ENCODE results near the gene CTLA4.
A peak's percentile ranks its signal among the peaks of the same experiment; 100 is the strongest.

The CTLA4 gene

GRCh38 chr2:203893401-203893800, 25.8 kb downstream of the CTLA4 start:
- H2BK5ac ChIP-seq (ENCODE audit: low read depth, low read length, poor library complexity): no peak overlapping the region
- no peak overlapping the region for H2AK5ac ChIP-seq (ENCODE audit: low read length)
- H3K79me1 ChIP-seq (ENCODE audit: low read length): no peaks in the 10 kb centered on the region

DNA sequence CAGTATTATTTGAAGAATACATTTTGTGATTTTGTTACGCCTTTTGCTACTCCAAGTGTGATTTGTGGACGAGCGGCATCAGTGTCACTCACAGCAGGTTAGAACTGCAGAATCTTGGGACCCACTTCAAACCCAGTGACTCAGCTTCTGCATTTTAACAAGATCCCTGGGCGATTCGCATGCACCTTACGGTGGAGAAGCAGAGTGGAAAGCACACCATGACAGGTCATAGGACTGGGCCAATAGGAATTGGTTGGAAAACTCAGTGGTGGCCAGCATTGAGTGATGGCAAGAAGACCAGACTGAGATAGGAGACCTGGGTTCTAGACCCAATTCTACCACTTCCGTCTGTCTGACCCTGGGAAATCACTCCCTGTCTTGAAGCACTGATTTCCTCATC, 26.3 kb downstream of the CTLA4 start:
- Histone ChIP-seq H3K79me1 (ENCODE audit: low read length) (no peaks in the 10 kb centered on the region), H3K27ac (ENCODE audit: low read depth, low read length) (no peak overlapping the region), H3K27me3 (ENCODE audit: insufficient read depth, low read length) (no peaks in the 10 kb centered on the region), H4K12ac (ENCODE audit: low read depth, low read length) (no peak overlapping the region), H3K4ac (ENCODE audit: low read depth, low read length) (no peak overlapping the region), H2BK120ac (ENCODE audit: insufficient read depth, low read length, poor library complexity) (no peak overlapping the region), H3K4me2 (ENCODE audit: low read length) (no peak overlapping the region), H4K8ac (ENCODE audit: low read depth, low read length) (no peak overlapping the region), H3K18ac (ENCODE audit: low read length) (no peak overlapping the region), H3K23ac (ENCODE audit: low read length) (no peak overlapping the region), H3K79me2 (ENCODE audit: control insufficient read depth, insufficient read depth, low read length, poor library complexity) (no peaks in the 10 kb centered on the region), H2BK12ac (ENCODE audit: low read length) (no peak overlapping the region), H3K4me3 (ENCODE audit: low read depth, low read length) (no peak overlapping the region), H2AFZ (ENCODE audit: insufficient read depth, low read length, poor library complexity) (no peak overlapping the region), H4K91ac (ENCODE audit: low read depth, low read length) (no peak overlapping the region), H3K14ac (ENCODE audit: low read length) (no peak overlapping the region), H2BK5ac (ENCODE audit: low read depth, low read length, poor library complexity) (no peak overlapping the region), H3K4me1 (ENCODE audit: control insufficient read depth in 1 of 2, insufficient read depth in 2 of 2, low read length in 2 of 2) (peaks cover 2 to 3% of the 10 kb centered on the region in 2 experiments), H3K9ac (ENCODE audit: low read length) (no peak overlapping the region), H2AK5ac (ENCODE audit: low read length) (no peak overlapping the region), H3K36me3 (ENCODE audit: control insufficient read depth in 1 of 2, insufficient read depth in 2 of 2, low read length in 2 of 2) (no peaks in the 10 kb centered on the region), H3K9me3 (ENCODE audit: insufficient read depth, low read depth, low read length) (peaks cover 1% of the 10 kb centered on the region)
- peak in 1 of 2 donors; percentile 36 for DNase-seq
- WGBS (ENCODE audit: extremely low coverage, insufficient coverage, insufficient read length): no CpG with 5 or more reads among the region's 7 CpGs

More at GRCh38 chr2:203893401-203893800, 25.8 kb downstream of the CTLA4 start:
- Histone ChIP-seq H4K8ac (ENCODE audit: low read depth, low read length) (no peak overlapping the region), H3K4ac (ENCODE audit: low read depth, low read length) (no peak overlapping the region), H2AFZ (ENCODE audit: insufficient read depth, low read length, poor library complexity) (no peak overlapping the region), H3K4me2 (ENCODE audit: low read length) (no peak overlapping the region), H3K27ac (ENCODE audit: low read depth, low read length) (no peak overlapping the region), H3K27me3 (ENCODE audit: insufficient read depth, low read length) (no peaks in the 10 kb centered on the region), H2BK120ac (ENCODE audit: insufficient read depth, low read length, poor library complexity) (no peak overlapping the region), H3K4me1 (ENCODE audit: control insufficient read depth in 1 of 2, insufficient read depth in 2 of 2, low read length in 2 of 2) (peaks cover 2 to 3% of the 10 kb centered on the region in 2 experiments), H2BK12ac (ENCODE audit: low read length) (no peak overlapping the region), H3K79me2 (ENCODE audit: control insufficient read depth, insufficient read depth, low read length, poor library complexity) (no peaks in the 10 kb centered on the region), H3K23ac (ENCODE audit: low read length) (no peak overlapping the region), H4K12ac (ENCODE audit: low read depth, low read length) (no peak overlapping the region), H3K9ac (ENCODE audit: low read length) (no peak overlapping the region), H3K14ac (ENCODE audit: low read length) (no peak overlapping the region), H3K18ac (ENCODE audit: low read length) (no peak overlapping the region), H3K36me3 (ENCODE audit: control insufficient read depth in 1 of 2, insufficient read depth in 2 of 2, low read length in 2 of 2) (no peaks in the 10 kb centered on the region), H4K91ac (ENCODE audit: low read depth, low read length) (no peak overlapping the region), H3K9me3 (ENCODE audit: insufficient read depth, low read depth, low read length) (peaks cover 1% of the 10 kb centered on the region), H3K4me3 (ENCODE audit: low read depth, low read length) (no peak overlapping the region)
- peak in 1 of 2 donors; percentile 26 for DNase-seq

DNA sequence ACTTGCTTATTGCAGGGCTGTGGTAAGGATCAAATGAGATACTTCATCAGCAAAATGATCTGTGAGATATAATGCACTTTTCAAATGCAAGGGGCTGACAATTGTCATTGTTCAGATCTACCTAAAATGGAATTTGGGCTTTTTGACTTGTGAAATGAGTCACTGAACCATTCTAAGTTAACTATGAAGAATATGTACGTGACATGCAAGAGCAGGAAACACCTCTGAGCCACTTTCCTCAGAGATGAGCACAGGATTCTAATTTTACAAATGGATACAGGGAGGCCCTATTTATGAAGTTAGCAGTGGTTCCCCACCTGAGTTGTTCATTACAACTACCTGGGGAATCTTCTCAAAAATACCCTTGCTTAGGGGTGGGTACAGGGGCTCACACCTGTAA, 26.7 kb downstream of the CTLA4 start:
- Histone ChIP-seq H2BK5ac (ENCODE audit: low read depth, low read length, poor library complexity) (no peak overlapping the region), H3K36me3 (ENCODE audit: control insufficient read depth in 1 of 2, insufficient read depth in 2 of 2, low read length in 2 of 2) (no peaks in the 10 kb centered on the region), H3K14ac (ENCODE audit: low read length) (no peak overlapping the region), H2BK12ac (ENCODE audit: low read length) (no peak overlapping the region), H3K9me3 (ENCODE audit: insufficient read depth, low read depth, low read length) (peaks cover 1% of the 10 kb centered on the region), H3K4me3 (ENCODE audit: low read depth, low read length) (no peak overlapping the region), H3K4ac (ENCODE audit: low read depth, low read length) (no peak overlapping the region), H3K27me3 (ENCODE audit: insufficient read depth, low read length) (no peaks in the 10 kb centered on the region), H3K27ac (ENCODE audit: low read depth, low read length) (no peak overlapping the region), H2BK120ac (ENCODE audit: insufficient read depth, low read length, poor library complexity) (no peak overlapping the region), H2AFZ (ENCODE audit: insufficient read depth, low read length, poor library complexity) (no peak overlapping the region), H3K79me1 (ENCODE audit: low read length) (no peaks in the 10 kb centered on the region), H4K12ac (ENCODE audit: low read depth, low read length) (no peak overlapping the region), H3K4me1 (ENCODE audit: control insufficient read depth in 1 of 2, insufficient read depth in 2 of 2, low read length in 2 of 2) (peaks cover 2 to 3% of the 10 kb centered on the region in 2 experiments), H2AK5ac (ENCODE audit: low read length) (no peak overlapping the region), H4K91ac (ENCODE audit: low read depth, low read length) (no peak overlapping the region), H3K79me2 (ENCODE audit: control insufficient read depth, insufficient read depth, low read length, poor library complexity) (no peaks in the 10 kb centered on the region), H3K23ac (ENCODE audit: low read length) (no peak overlapping the region), H4K8ac (ENCODE audit: low read depth, low read length) (no peak overlapping the region), H3K18ac (ENCODE audit: low read length) (no peak overlapping the region), H3K4me2 (ENCODE audit: low read length) (no peak overlapping the region), H3K9ac (ENCODE audit: low read length) (no peak overlapping the region)
- DNase-seq: peak in 1 of 2 donors; percentile 72
- WGBS (ENCODE audit: extremely low coverage, insufficient coverage, insufficient read length): no CpG with 5 or more reads among the region's 1 CpG

GRCh38 chr2:203897544-203897943, 30.0 kb downstream of the CTLA4 start:
- Histone ChIP-seq H3K36me3 (ENCODE audit: control insufficient read depth in 1 of 2, insufficient read depth in 2 of 2, low read length in 2 of 2) (no peaks in the 10 kb centered on the region), H3K9me3 (ENCODE audit: insufficient read depth, low read depth, low read length) (no peaks in the 10 kb centered on the region), H3K27ac (ENCODE audit: low read depth, low read length) (no peak overlapping the region), H4K12ac (ENCODE audit: low read depth, low read length) (no peak overlapping the region), H3K4me1 (ENCODE audit: control insufficient read depth in 1 of 2, insufficient read depth in 2 of 2, low read length in 2 of 2) (no peaks in the 10 kb centered on the region), H2BK5ac (ENCODE audit: low read depth, low read length, poor library complexity) (no peak overlapping the region), H3K23ac (ENCODE audit: low read length) (no peak overlapping the region), H3K4ac (ENCODE audit: low read depth, low read length) (no peak overlapping the region), H3K14ac (ENCODE audit: low read length) (no peak overlapping the region), H2AFZ (ENCODE audit: insufficient read depth, low read length, poor library complexity) (no peak overlapping the region), H3K18ac (ENCODE audit: low read length) (no peak overlapping the region), H2AK5ac (ENCODE audit: low read length) (no peak overlapping the region), H3K4me3 (ENCODE audit: low read depth, low read length) (no peak overlapping the region), H4K91ac (ENCODE audit: low read depth, low read length) (no peak overlapping the region), H4K8ac (ENCODE audit: low read depth, low read length) (no peak overlapping the region), H3K27me3 (ENCODE audit: insufficient read depth, low read length) (no peaks in the 10 kb centered on the region), H3K79me2 (ENCODE audit: control insufficient read depth, insufficient read depth, low read length, poor library complexity) (no peaks in the 10 kb centered on the region), H3K79me1 (ENCODE audit: low read length) (no peaks in the 10 kb centered on the region), H3K9ac (ENCODE audit: low read length) (no peak overlapping the region), H2BK12ac (ENCODE audit: low read length) (no peak overlapping the region), H3K4me2 (ENCODE audit: low read length) (no peak overlapping the region), H2BK120ac (ENCODE audit: insufficient read depth, low read length, poor library complexity) (no peak overlapping the region)
- no peak for DNase-seq
- no CpG with 5 or more reads among the region's 2 CpGs for WGBS (ENCODE audit: extremely low coverage, insufficient coverage, insufficient read length)

Measured in trophoblast cell (in vitro differentiated cells and primary cell).